ENCODE results near the gene VWA5B1. TPM values are rescaled to one million over a fixed set of nuclear protein-coding genes. Genes with fewer than 3 reads are reported as not detected.

The VWA5B1 gene
- total and polyA plus RNA-seq, 2 experiments from 2014 or later: 0.16 to 1.0 TPM

DNA sequence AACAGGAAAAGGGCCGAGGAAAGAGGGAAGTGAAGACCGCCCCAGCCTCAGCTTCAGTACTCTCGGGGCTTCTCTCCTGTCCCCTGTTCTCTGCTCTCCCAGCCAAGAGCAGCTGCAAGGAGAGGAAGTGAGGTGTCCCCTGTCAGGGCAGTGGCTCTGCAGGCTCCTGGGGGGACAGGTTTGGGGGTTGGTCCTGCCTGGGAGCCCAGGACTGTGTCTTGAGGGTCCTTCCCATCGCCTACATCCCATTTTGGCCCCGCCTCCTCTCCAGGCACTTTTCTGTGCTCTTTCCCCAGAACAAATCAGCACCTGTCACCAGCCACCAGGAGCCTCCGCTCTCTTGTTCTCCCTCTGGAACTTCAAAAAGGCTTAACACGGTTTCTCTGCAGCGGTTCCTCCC lies 82.6 kb downstream of the VWA5B1 start:
- H3K4me3 Mint-ChIP-seq: no peak overlapping the region
- H3K27me3 Mint-ChIP-seq (ENCODE audit: insufficient read depth, low read depth, poor library complexity): peaks cover 33% of the 10 kb centered on the region
- H3K4me1 Mint-ChIP-seq: peaks cover 14% of the 10 kb centered on the region
- no peak overlapping the region for H3K27ac ChIP-seq (ENCODE audit: low read depth)
- no peak overlapping the region for H3K27ac Mint-ChIP-seq
- H3K36me3 ChIP-seq (ENCODE audit: insufficient read depth): no peaks in the 10 kb centered on the region
- H3K27me3 ChIP-seq (ENCODE audit: insufficient read depth): peaks cover 40% of the 10 kb centered on the region
- no peaks in the 10 kb centered on the region for H3K79me2 ChIP-seq (replicated peaks; ENCODE audit: insufficient read depth)
- no peaks in the 10 kb centered on the region; the same call in 1 of the 2 replicates for H4K20me1 ChIP-seq (replicated peaks; ENCODE audit: insufficient read depth)
- H3F3A ChIP-seq (replicated peaks; ENCODE audit: low read depth): no peaks in the 10 kb centered on the region
- ATAC-seq (no peak; the same call in 2 of the 3 replicates), DNase-seq (ENCODE audit: low spot score) (peak; percentile 43)
- no peaks in the 10 kb centered on the region; the same call in 1 of the 2 replicates for H3K4me1 ChIP-seq (ENCODE audit: insufficient read depth)
- no peaks in the 10 kb centered on the region for H3K9me3 Mint-ChIP-seq
- H3K4me3 ChIP-seq: no peak overlapping the region
- H3K4me2 ChIP-seq: no peak overlapping the region
- H3K9me2 ChIP-seq (ENCODE audit: insufficient read depth): no peaks in the 10 kb centered on the region
- TF ChIP-seq JUNB (IDR thresholded peaks at IDR 0.05; ENCODE audit: unreplicated experiment): no peak
- TF ChIP-seq EZH2phosphoT487 (IDR thresholded peaks at IDR 0.05; ENCODE audit: unreplicated experiment): no peak
- TF ChIP-seq, protein P1, sequence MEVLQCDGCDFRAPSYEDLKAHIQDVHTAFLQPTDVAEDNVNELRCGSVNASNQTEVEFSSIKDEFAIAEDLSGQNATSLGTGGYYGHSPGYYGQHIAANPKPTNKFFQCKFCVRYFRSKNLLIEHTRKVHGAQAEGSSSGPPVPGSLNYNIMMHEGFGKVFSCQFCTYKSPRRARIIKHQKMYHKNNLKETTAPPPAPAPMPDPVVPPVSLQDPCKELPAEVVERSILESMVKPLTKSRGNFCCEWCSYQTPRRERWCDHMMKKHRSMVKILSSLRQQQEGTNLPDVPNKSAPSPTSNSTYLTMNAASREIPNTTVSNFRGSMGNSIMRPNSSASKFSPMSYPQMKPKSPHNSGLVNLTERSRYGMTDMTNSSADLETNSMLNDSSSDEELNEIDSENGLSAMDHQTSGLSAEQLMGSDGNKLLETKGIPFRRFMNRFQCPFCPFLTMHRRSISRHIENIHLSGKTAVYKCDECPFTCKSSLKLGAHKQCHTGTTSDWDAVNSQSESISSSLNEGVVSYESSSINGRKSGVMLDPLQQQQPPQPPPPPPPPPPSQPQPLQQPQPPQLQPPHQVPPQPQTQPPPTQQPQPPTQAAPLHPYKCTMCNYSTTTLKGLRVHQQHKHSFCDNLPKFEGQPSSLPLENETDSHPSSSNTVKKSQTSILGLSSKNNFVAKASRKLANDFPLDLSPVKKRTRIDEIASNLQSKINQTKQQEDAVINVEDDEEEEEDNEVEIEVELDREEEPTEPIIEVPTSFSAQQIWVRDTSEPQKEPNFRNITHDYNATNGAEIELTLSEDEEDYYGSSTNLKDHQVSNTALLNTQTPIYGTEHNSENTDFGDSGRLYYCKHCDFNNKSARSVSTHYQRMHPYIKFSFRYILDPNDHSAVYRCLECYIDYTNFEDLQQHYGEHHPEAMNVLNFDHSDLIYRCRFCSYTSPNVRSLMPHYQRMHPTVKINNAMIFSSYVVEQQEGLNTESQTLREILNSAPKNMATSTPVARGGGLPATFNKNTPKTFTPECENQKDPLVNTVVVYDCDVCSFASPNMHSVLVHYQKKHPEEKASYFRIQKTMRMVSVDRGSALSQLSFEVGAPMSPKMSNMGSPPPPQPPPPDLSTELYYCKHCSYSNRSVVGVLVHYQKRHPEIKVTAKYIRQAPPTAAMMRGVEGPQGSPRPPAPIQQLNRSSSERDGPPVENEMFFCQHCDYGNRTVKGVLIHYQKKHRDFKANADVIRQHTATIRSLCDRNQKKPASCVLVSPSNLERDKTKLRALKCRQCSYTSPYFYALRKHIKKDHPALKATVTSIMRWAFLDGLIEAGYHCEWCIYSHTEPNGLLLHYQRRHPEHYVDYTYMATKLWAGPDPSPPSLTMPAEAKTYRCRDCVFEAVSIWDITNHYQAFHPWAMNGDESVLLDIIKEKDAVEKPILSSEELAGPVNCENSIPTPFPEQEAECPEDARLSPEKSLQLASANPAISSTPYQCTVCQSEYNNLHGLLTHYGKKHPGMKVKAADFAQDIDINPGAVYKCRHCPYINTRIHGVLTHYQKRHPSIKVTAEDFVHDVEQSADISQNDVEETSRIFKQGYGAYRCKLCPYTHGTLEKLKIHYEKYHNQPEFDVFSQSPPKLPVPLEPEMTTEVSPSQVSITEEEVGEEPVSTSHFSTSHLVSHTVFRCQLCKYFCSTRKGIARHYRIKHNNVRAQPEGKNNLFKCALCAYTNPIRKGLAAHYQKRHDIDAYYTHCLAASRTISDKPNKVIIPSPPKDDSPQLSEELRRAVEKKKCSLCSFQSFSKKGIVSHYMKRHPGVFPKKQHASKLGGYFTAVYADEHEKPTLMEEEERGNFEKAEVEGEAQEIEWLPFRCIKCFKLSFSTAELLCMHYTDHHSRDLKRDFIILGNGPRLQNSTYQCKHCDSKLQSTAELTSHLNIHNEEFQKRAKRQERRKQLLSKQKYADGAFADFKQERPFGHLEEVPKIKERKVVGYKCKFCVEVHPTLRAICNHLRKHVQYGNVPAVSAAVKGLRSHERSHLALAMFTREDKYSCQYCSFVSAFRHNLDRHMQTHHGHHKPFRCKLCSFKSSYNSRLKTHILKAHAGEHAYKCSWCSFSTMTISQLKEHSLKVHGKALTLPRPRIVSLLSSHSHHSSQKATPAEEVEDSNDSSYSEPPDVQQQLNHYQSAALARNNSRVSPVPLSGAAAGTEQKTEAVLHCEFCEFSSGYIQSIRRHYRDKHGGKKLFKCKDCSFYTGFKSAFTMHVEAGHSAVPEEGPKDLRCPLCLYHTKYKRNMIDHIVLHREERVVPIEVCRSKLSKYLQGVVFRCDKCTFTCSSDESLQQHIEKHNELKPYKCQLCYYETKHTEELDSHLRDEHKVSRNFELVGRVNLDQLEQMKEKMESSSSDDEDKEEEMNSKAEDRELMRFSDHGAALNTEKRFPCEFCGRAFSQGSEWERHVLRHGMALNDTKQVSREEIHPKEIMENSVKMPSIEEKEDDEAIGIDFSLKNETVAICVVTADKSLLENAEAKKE (CRISPR knock-in tag; IDR thresholded peaks at IDR 0.05): no peak
- no peak for TF ChIP-seq ZNF331 (CRISPR knock-in tag; IDR thresholded peaks at IDR 0.05; ENCODE audit: low read depth)
- TF ChIP-seq NANOG (IDR thresholded peaks at IDR 0.05; ENCODE audit: borderline replicate concordance): no peak
- no peak for TF ChIP-seq STAT1 (IDR thresholded peaks at IDR 0.05; ENCODE audit: unreplicated experiment)
- TF ChIP-seq POLR2AphosphoS5 (IDR thresholded peaks at IDR 0.05; ENCODE audit: low read depth): no peak
- TF ChIP-seq, protein P2, sequence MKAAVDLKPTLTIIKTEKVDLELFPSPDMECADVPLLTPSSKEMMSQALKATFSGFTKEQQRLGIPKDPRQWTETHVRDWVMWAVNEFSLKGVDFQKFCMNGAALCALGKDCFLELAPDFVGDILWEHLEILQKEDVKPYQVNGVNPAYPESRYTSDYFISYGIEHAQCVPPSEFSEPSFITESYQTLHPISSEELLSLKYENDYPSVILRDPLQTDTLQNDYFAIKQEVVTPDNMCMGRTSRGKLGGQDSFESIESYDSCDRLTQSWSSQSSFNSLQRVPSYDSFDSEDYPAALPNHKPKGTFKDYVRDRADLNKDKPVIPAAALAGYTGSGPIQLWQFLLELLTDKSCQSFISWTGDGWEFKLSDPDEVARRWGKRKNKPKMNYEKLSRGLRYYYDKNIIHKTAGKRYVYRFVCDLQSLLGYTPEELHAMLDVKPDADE (IDR thresholded peaks at IDR 0.05): no peak
- no peak for TF ChIP-seq EZH2 (IDR thresholded peaks at IDR 0.05; ENCODE audit: low read depth, unreplicated experiment)
- no peak for TF ChIP-seq ZNF114 (CRISPR knock-in tag; IDR thresholded peaks at IDR 0.05)
- TF ChIP-seq, protein P3, sequence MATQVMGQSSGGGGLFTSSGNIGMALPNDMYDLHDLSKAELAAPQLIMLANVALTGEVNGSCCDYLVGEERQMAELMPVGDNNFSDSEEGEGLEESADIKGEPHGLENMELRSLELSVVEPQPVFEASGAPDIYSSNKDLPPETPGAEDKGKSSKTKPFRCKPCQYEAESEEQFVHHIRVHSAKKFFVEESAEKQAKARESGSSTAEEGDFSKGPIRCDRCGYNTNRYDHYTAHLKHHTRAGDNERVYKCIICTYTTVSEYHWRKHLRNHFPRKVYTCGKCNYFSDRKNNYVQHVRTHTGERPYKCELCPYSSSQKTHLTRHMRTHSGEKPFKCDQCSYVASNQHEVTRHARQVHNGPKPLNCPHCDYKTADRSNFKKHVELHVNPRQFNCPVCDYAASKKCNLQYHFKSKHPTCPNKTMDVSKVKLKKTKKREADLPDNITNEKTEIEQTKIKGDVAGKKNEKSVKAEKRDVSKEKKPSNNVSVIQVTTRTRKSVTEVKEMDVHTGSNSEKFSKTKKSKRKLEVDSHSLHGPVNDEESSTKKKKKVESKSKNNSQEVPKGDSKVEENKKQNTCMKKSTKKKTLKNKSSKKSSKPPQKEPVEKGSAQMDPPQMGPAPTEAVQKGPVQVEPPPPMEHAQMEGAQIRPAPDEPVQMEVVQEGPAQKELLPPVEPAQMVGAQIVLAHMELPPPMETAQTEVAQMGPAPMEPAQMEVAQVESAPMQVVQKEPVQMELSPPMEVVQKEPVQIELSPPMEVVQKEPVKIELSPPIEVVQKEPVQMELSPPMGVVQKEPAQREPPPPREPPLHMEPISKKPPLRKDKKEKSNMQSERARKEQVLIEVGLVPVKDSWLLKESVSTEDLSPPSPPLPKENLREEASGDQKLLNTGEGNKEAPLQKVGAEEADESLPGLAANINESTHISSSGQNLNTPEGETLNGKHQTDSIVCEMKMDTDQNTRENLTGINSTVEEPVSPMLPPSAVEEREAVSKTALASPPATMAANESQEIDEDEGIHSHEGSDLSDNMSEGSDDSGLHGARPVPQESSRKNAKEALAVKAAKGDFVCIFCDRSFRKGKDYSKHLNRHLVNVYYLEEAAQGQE (IDR thresholded peaks at IDR 0.05; ENCODE audit: unreplicated experiment): no peak
- TF ChIP-seq, protein P4, sequence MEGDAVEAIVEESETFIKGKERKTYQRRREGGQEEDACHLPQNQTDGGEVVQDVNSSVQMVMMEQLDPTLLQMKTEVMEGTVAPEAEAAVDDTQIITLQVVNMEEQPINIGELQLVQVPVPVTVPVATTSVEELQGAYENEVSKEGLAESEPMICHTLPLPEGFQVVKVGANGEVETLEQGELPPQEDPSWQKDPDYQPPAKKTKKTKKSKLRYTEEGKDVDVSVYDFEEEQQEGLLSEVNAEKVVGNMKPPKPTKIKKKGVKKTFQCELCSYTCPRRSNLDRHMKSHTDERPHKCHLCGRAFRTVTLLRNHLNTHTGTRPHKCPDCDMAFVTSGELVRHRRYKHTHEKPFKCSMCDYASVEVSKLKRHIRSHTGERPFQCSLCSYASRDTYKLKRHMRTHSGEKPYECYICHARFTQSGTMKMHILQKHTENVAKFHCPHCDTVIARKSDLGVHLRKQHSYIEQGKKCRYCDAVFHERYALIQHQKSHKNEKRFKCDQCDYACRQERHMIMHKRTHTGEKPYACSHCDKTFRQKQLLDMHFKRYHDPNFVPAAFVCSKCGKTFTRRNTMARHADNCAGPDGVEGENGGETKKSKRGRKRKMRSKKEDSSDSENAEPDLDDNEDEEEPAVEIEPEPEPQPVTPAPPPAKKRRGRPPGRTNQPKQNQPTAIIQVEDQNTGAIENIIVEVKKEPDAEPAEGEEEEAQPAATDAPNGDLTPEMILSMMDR (conservative IDR thresholded peaks at IDR 0.05; ENCODE audit: low read depth in 2 of 2): no peak
- H3K36me3 Mint-ChIP-seq (ENCODE audit: low read depth): no peaks in the 10 kb centered on the region
- no peak overlapping the region for H2AFZ ChIP-seq

Measured in GM23338 (cell line).